Rectal smooth muscle tissue (tissue), 1 donor: ENCODE results near the gene RNGTT.
"Not testable (repeated sequence)": the region's sequence is repeated elsewhere in the genome, so short reads cannot be mapped to it uniquely, and the experiment has no call there.

ENCODE experiments used
- H3K27ac ChIP-seq: one replicate; pipeline ENCODE4 v1.7.0; 2013; ENCODE audit warnings: low read depth, low read length, inconsistent platforms
- H3K27me3 ChIP-seq: one replicate; pipeline ENCODE4 v1.7.0; 2013; ENCODE audit warnings: low read length; ENCODE audit not compliant: control insufficient read depth, insufficient read depth
- H3K36me3 ChIP-seq: one replicate; pipeline ENCODE4 v1.7.0; 2013; ENCODE audit warnings: low read length; ENCODE audit not compliant: control insufficient read depth, insufficient read depth
- H3K4me1 ChIP-seq: one replicate; pipeline ENCODE4 v1.7.0; 2013; ENCODE audit warnings: low read length; ENCODE audit not compliant: control insufficient read depth, insufficient read depth
- H3K4me3 ChIP-seq: one replicate; pipeline ENCODE4 v1.7.0; 2013; ENCODE audit warnings: low read length
- H3K9ac ChIP-seq: one replicate; pipeline ENCODE4 v1.7.0; 2013; ENCODE audit warnings: low read length

The RNGTT gene

GRCh38 chr6:88840289-88840688, 123.1 kb downstream of the RNGTT start:
- Histone ChIP-seq H3K36me3 (no peaks in the 10 kb centered on the region), H3K27ac (no peak overlapping the region), H3K4me1 (no peaks in the 10 kb centered on the region), H3K4me3 (no peak overlapping the region), H3K9ac (no peak overlapping the region), H3K27me3 (no peaks in the 10 kb centered on the region)

- H3K27ac ChIP-seq = no peak overlapping the region
- no peak overlapping the region for H3K4me3 ChIP-seq
Observed at GRCh38 chr6:88839280-88839679, 124.1 kb downstream of the RNGTT start.

GRCh38 chr6:88835210-88835609, 128.2 kb downstream of the RNGTT start:
- H3K4me1 ChIP-seq = no peaks in the 10 kb centered on the region
- H3K27me3 ChIP-seq = no peaks in the 10 kb centered on the region
- no peak overlapping the region for H3K4me3 ChIP-seq
- no peaks in the 10 kb centered on the region for H3K36me3 ChIP-seq
- H3K27ac ChIP-seq = no peak overlapping the region
- H3K9ac ChIP-seq = no peak overlapping the region

More at GRCh38 chr6:88839280-88839679, 124.1 kb downstream of the RNGTT start:
- no peaks in the 10 kb centered on the region for H3K36me3 ChIP-seq
- H3K27me3 ChIP-seq = no peaks in the 10 kb centered on the region
- H3K9ac ChIP-seq = no peak overlapping the region
- H3K4me1 ChIP-seq = no peaks in the 10 kb centered on the region

GRCh38 chr6:88833071-88833470, 130.3 kb downstream of the RNGTT start:
- H3K27ac ChIP-seq, H3K36me3 ChIP-seq: not testable (repeated sequence)

GRCh38 chr6:88827599-88827998, 135.8 kb downstream of the RNGTT start:
- H3K9ac ChIP-seq, H3K4me3 ChIP-seq, H3K4me1 ChIP-seq, H3K36me3 ChIP-seq, H3K27ac ChIP-seq, H3K27me3 ChIP-seq: not testable (repeated sequence)

More at GRCh38 chr6:88833071-88833470, 130.3 kb downstream of the RNGTT start:
- H3K27me3 ChIP-seq, H3K9ac ChIP-seq, H3K4me1 ChIP-seq, H3K4me3 ChIP-seq: not testable (repeated sequence)

GRCh38 chr6:88825856-88826255, 137.6 kb downstream of the RNGTT start:
- no peaks in the 10 kb centered on the region for H3K27me3 ChIP-seq
- no peak overlapping the region for H3K4me3 ChIP-seq
- no peaks in the 10 kb centered on the region for H3K4me1 ChIP-seq
- no peak overlapping the region for H3K9ac ChIP-seq
- no peaks in the 10 kb centered on the region for H3K36me3 ChIP-seq
- no peak overlapping the region for H3K27ac ChIP-seq

- no peak overlapping the region for H3K4me3 ChIP-seq
- no peaks in the 10 kb centered on the region for H3K36me3 ChIP-seq
- H3K9ac ChIP-seq = no peak overlapping the region
- H3K4me1 ChIP-seq = no peaks in the 10 kb centered on the region
- H3K27me3 ChIP-seq = no peaks in the 10 kb centered on the region
- H3K27ac ChIP-seq = no peak overlapping the region
Observed at GRCh38 chr6:88823998-88824397, 139.4 kb downstream of the RNGTT start.

GRCh38 chr6:88815491-88815890, 147.9 kb downstream of the RNGTT start:
- Histone ChIP-seq H3K27ac (no peak overlapping the region), H3K27me3 (no peaks in the 10 kb centered on the region), H3K4me3 (no peak overlapping the region), H3K4me1 (no peaks in the 10 kb centered on the region), H3K9ac (no peak overlapping the region), H3K36me3 (no peaks in the 10 kb centered on the region)

- H3K4me3 ChIP-seq = no peak overlapping the region
- H3K27ac ChIP-seq = no peak overlapping the region
- H3K4me1 ChIP-seq = no peaks in the 10 kb centered on the region
- no peaks in the 10 kb centered on the region for H3K27me3 ChIP-seq
- no peaks in the 10 kb centered on the region for H3K36me3 ChIP-seq
- no peak overlapping the region for H3K9ac ChIP-seq
Observed at GRCh38 chr6:88814909-88815308, 148.5 kb downstream of the RNGTT start.

GRCh38 chr6:88813045-88813444, 150.4 kb downstream of the RNGTT start:
- H3K27ac ChIP-seq = no peak overlapping the region
- no peaks in the 10 kb centered on the region for H3K27me3 ChIP-seq
- no peak overlapping the region for H3K4me3 ChIP-seq
- H3K9ac ChIP-seq = no peak overlapping the region
- no peaks in the 10 kb centered on the region for H3K4me1 ChIP-seq
- H3K36me3 ChIP-seq = no peaks in the 10 kb centered on the region

- no peaks in the 10 kb centered on the region for H3K4me1 ChIP-seq
- H3K4me3 ChIP-seq = no peak overlapping the region
- no peak overlapping the region for H3K27ac ChIP-seq
- no peak overlapping the region for H3K9ac ChIP-seq
- no peaks in the 10 kb centered on the region for H3K27me3 ChIP-seq
- H3K36me3 ChIP-seq = no peaks in the 10 kb centered on the region
Observed at GRCh38 chr6:88810701-88811100, 152.7 kb downstream of the RNGTT start.

GRCh38 chr6:88810089-88810488, 153.3 kb downstream of the RNGTT start:
- Histone ChIP-seq H3K9ac (no peak overlapping the region), H3K4me1 (no peaks in the 10 kb centered on the region), H3K27ac (no peak overlapping the region), H3K27me3 (no peaks in the 10 kb centered on the region), H3K36me3 (no peaks in the 10 kb centered on the region), H3K4me3 (no peak overlapping the region)

GRCh38 chr6:88808381-88808780, 155.0 kb downstream of the RNGTT start:
- no peak overlapping the region for H3K9ac ChIP-seq
- H3K4me1 ChIP-seq = no peaks in the 10 kb centered on the region
- H3K4me3 ChIP-seq = no peak overlapping the region

More at GRCh38 chr6:88808381-88808780, 155.0 kb downstream of the RNGTT start:
- no peaks in the 10 kb centered on the region for H3K27me3 ChIP-seq
- H3K36me3 ChIP-seq = no peaks in the 10 kb centered on the region
- no peak overlapping the region for H3K27ac ChIP-seq
